ENCODE results near the gene TTC39C.

TTC39C gene

GRCh38 chr18:24089515-24090337, 75.2 kb downstream of the TTC39C start:
- DNase-seq = no peak

GRCh38 chr18:24090876-24091275, 76.3 kb downstream of the TTC39C start:
- no peak for DNase-seq

GRCh38 chr18:24094561-24094960, 80.0 kb downstream of the TTC39C start:
- no peak for DNase-seq

GRCh38 chr18:24095976-24096375, 81.4 kb downstream of the TTC39C start:
- no peak for DNase-seq

GRCh38 chr18:24103320-24104021, 88.9 kb downstream of the TTC39C start:
- DNase-seq = no peak

GRCh38 chr18:24104486-24104885, 89.9 kb downstream of the TTC39C start:
- DNase-seq = no peak

- no peak for DNase-seq
Measured at GRCh38 chr18:24108641-24109040, 94.1 kb downstream of the TTC39C start.

- DNase-seq = no peak
Measured at GRCh38 chr18:24111936-24112335, 97.4 kb downstream of the TTC39C start.

- no peak for DNase-seq
Measured at GRCh38 chr18:24112464-24112863, 97.9 kb downstream of the TTC39C start.

GRCh38 chr18:24112874-24113615, 98.5 kb downstream of the TTC39C start:
- DNase-seq = no peak

GRCh38 chr18:24114924-24115549, 100.5 kb downstream of the TTC39C start:
- DNase-seq = no peak

GRCh38 chr18:24115628-24116027, 101.1 kb downstream of the TTC39C start:
- DNase-seq = no peak

GRCh38 chr18:24118750-24119577, 104.4 kb downstream of the TTC39C start:
- DNase-seq = peak; percentile 70 to 73

GRCh38 chr18:24120676-24121075, 106.1 kb downstream of the TTC39C start:
- DNase-seq = no peak

GRCh38 chr18:24121625-24122024, 107.1 kb downstream of the TTC39C start:
- DNase-seq = no peak

- DNase-seq = no peak
Measured at GRCh38 chr18:24126155-24126961, 111.8 kb downstream of the TTC39C start.

GRCh38 chr18:24127735-24128134, 113.2 kb downstream of the TTC39C start:
- DNase-seq = no peak

GRCh38 chr18:24128700-24129099, 114.1 kb downstream of the TTC39C start:
- DNase-seq = no peak

GRCh38 chr18:24130494-24130893, 115.9 kb downstream of the TTC39C start:
- DNase-seq = no peak

- no peak for DNase-seq
Measured at GRCh38 chr18:24136967-24137373, 122.4 kb downstream of the TTC39C start.

- no peak for DNase-seq
Measured at GRCh38 chr18:24138409-24138788, 123.8 kb downstream of the TTC39C start.

Data from stimulated activated CD4-positive, alpha-beta T cell treated with anti-CD3 and anti-CD28 coated beads, Interleukin-4, amount 100 ng/mL, for 4 hours (primary cell).